ENCODE data around the gene GIPC1.

- TF ChIP-seq CTCF (IDR thresholded peaks at IDR 0.05) = no peak
- TF ChIP-seq ZFX (IDR thresholded peaks at IDR 0.05; ENCODE audit: borderline replicate concordance) = no peak
Observed at GRCh38 chr19:14450876-14451275, 45.1 kb downstream of the GIPC1 start.

Measured in 22Rv1 (cell line).